Neural cell (in vitro differentiated cells): Measurements from ENCODE around the gene ELN. TPM values are rescaled to one million over a fixed set of nuclear protein-coding genes. Genes with fewer than 3 reads are reported as not detected.

Source experiments
- H2AFZ ChIP-seq: fragments of 200-600, 300-800 bp; sonication (generic), shearing (Covaris generic); 2 replicates; pipeline ENCODE4 v1.6.0; 2014; ENCODE audit warnings: low read depth, mild to moderate bottlenecking, antibody characterized with exemption, low read length, moderate library complexity
- H3F3A ChIP-seq: fragments of 200-600 bp; shearing (Covaris generic); 2 replicates; pipeline ENCODE4 v1.6.1; 2016; ENCODE audit warnings: mild to moderate bottlenecking, moderate library complexity, mixed read lengths, antibody characterized with exemption, low read length; ENCODE audit not compliant: insufficient read depth, poor library complexity, severe bottlenecking
- H3K27ac ChIP-seq: fragments of 200-600, 300-800 bp; sonication (generic), shearing (Covaris generic); 2 replicates; pipeline ENCODE4 v1.5.1; 2014; ENCODE audit warnings: mild to moderate bottlenecking, low read length, moderate library complexity
- H3K27me3 ChIP-seq: fragments of 300-800, 200-600 bp; sonication (generic), shearing (Covaris generic); 2 replicates; pipeline ENCODE4 v1.6.0; 2014; ENCODE audit warnings: mild to moderate bottlenecking, low read depth, low read length, moderate library complexity; ENCODE audit not compliant: insufficient read depth
- H3K36me3 ChIP-seq: fragments of 300-800, 200-600 bp; sonication (generic), shearing (Covaris generic); 2 replicates; pipeline ENCODE4 v1.5.1; 2014; ENCODE audit warnings: mild to moderate bottlenecking, antibody characterized with exemption, low read length, moderate library complexity; ENCODE audit not compliant: insufficient read depth
- H3K4me2 ChIP-seq: fragments of 300-800, 200-600 bp; sonication (generic), shearing (Covaris generic); 2 replicates; pipeline ENCODE4 v1.6.0; 2014; ENCODE audit warnings: mild to moderate bottlenecking, low read length
- H3K4me3 ChIP-seq: fragments of 300-800, 200-600 bp; sonication (generic), shearing (Covaris generic); 2 replicates; pipeline ENCODE4 v1.5.1; 2014; ENCODE audit warnings: mild to moderate bottlenecking, low read length, moderate library complexity
- H3K79me2 ChIP-seq: fragments of 200-600 bp; shearing (Covaris generic); replicated peaks from 2 replicates; pipeline ENCODE4 v1.6.0; 2014; ENCODE audit warnings: mild to moderate bottlenecking, low read length, moderate library complexity; ENCODE audit not compliant: insufficient read depth
- H3K9ac ChIP-seq: fragments of 300-800, 200-600 bp; sonication (generic), shearing (Covaris generic); 2 replicates; pipeline ENCODE4 v1.6.1; 2016; ENCODE audit warnings: mild to moderate bottlenecking, low read length, mixed read lengths
- H3K9me2 ChIP-seq: fragments of 200-600 bp; shearing (Covaris generic); 2 replicates; pipeline ENCODE4 v1.6.1; 2016; ENCODE audit warnings: mild to moderate bottlenecking, low read length, mixed read lengths; ENCODE audit not compliant: insufficient read depth
- H3K9me3 ChIP-seq: fragments of 200-600, 300-800 bp; sonication (generic), shearing (Covaris generic); 2 replicates; pipeline ENCODE4 v1.6.1; 2016; ENCODE audit warnings: mild to moderate bottlenecking, mixed run types, low read length, moderate library complexity, mixed read lengths
- H4K20me1 ChIP-seq: fragments of 200-600 bp; shearing (Covaris generic); 2 replicates; pipeline ENCODE4 v1.6.1; 2016; ENCODE audit warnings: mild to moderate bottlenecking, mixed run types; ENCODE audit not compliant: insufficient read depth
- CTCF ChIP-seq: fragments of 450-650 bp; IDR thresholded peaks from 2 replicates; pipeline ENCODE4 v1.5.1; 2014; ENCODE audit warnings: antibody characterized with exemption, mild to moderate bottlenecking, moderate library complexity; ENCODE audit not compliant: poor library complexity, severe bottlenecking
- MXI1 ChIP-seq: fragments of 450-650 bp; conservative IDR thresholded peaks from 2 replicates; pipeline ENCODE4 v1.6.1; 2014; ENCODE audit warnings: antibody characterized with exemption, mild to moderate bottlenecking; ENCODE audit not compliant: poor library complexity, severe bottlenecking
- POLR2AphosphoS5 ChIP-seq: IDR thresholded peaks from 2 replicates; pipeline ENCODE4 v1.6.1; 2012
- RAD21 ChIP-seq: fragments of 450-650 bp; conservative IDR thresholded peaks from 2 replicates; pipeline ENCODE4 v1.6.1; 2014; ENCODE audit warnings: antibody characterized with exemption, mild to moderate bottlenecking, moderate library complexity
- polyA plus RNA-seq: library from polyadenylated mRNA; depleted of rRNA; stranded (reverse); fragments of >200 nt; gene quantifications from 2 replicates; pipeline ENCODE4 v1.2.3, GENCODE V29; 2014

The ELN gene
- polyA plus RNA-seq, 1 donor from 2014 or later, result not detected

GRCh38 chr7:74116356-74116755 lies 88.4 kb downstream of the ELN start:
- Histone ChIP-seq H3K9ac (no peak overlapping the region), H3K4me3 (no peak overlapping the region), H3K36me3 (peaks cover 6% of the 10 kb centered on the region), H3K9me3 (no peaks in the 10 kb centered on the region), H3K4me2 (no peak overlapping the region), H3K27ac (no peak overlapping the region), H3K27me3 (no peaks in the 10 kb centered on the region), H4K20me1 (no peaks in the 10 kb centered on the region), H2AFZ (no peak overlapping the region), H3K9me2 (no peaks in the 10 kb centered on the region), H3K79me2 (no peaks in the 10 kb centered on the region), H3F3A (no peaks in the 10 kb centered on the region)
- no peak for TF ChIP-seq CTCF
- TF ChIP-seq RAD21, result no peak
- TF ChIP-seq POLR2AphosphoS5, result no peak
- TF ChIP-seq MXI1, result no peak

Other genes with a start within 250 kb of the ELN start
- 0.09 TPM in 1 of 2 replicates, not detected in the other for gene CLDN4, start 197.2 kb upstream of the ELN start, polyA plus RNA-seq
- 1.8 and 2.4 TPM in 2 replicates for gene METTL27, start 185.7 kb upstream of the ELN start, polyA plus RNA-seq
- gene TMEM270, start 167.0 kb upstream of the ELN start, polyA plus RNA-seq, result not detected in 2 replicates
- 21.1 and 23.5 TPM in 2 replicates for gene LIMK1, start 55.6 kb downstream of the ELN start, polyA plus RNA-seq
- 170 and 180 TPM in 2 replicates for gene EIF4H, start 146.2 kb downstream of the ELN start, polyA plus RNA-seq
- 2.6 and 3.7 TPM in 2 replicates for gene LAT2, start 181.8 kb downstream of the ELN start, polyA plus RNA-seq
- gene RFC2, start 226.2 kb downstream of the ELN start, polyA plus RNA-seq, result 20.9 and 35.3 TPM in 2 replicates